Measurements from ENCODE around the gene GSX2.
A peak's percentile ranks its signal among the peaks of the same experiment; 100 is the strongest.

Gene GSX2

GRCh38 chr4:54055494-54055893 lies 44.5 kb upstream of the GSX2 start:
- Histone ChIP-seq H3K36me3 (ENCODE audit: low read length) (0 out of 2 replicates have a peak, but pooled peaks cover 2% of the 10 kb centered on the region), H3K9ac (ENCODE audit: low read length) (no peak overlapping the region), H3K27me3 (ENCODE audit: low read length) (no peaks in the 10 kb centered on the region), H3K27ac (ENCODE audit: low read depth, low read length) (no peak overlapping the region), H3K4me3 (ENCODE audit: insufficient read depth, low read length, poor library complexity, severe bottlenecking) (no peak overlapping the region), H3K79me2 (ENCODE audit: insufficient read depth, low read length) (peaks cover 76% of the 10 kb centered on the region), H3K4me2 (ENCODE audit: low read depth, low read length, poor library complexity, severe bottlenecking) (no peak overlapping the region), H3F3A (ENCODE audit: insufficient read depth) (peaks cover 5% of the 10 kb centered on the region; the same call in 1 of the 2 replicates), H3K9me3 (ENCODE audit: insufficient read depth, low read length) (no peaks in the 10 kb centered on the region), H2AFZ (ENCODE audit: low read depth, low read length, severe bottlenecking) (no peak overlapping the region), H4K20me1 (ENCODE audit: low read depth, low read length) (no peaks in the 10 kb centered on the region), H3K9me2 (replicated peaks; ENCODE audit: insufficient read depth, low read length) (no peaks in the 10 kb centered on the region)
- no peak for TF ChIP-seq CTCF (IDR thresholded peaks at IDR 0.05; ENCODE audit: insufficient read depth, low read length, poor library complexity, severe bottlenecking)
- no peak for TF ChIP-seq EZH2phosphoT487 (conservative IDR thresholded peaks at IDR 0.05; ENCODE audit: low read length)

GRCh38 chr4:54056360-54056759 lies 43.6 kb upstream of the GSX2 start:
- Histone ChIP-seq H3K27me3 (ENCODE audit: low read length) (no peaks in the 10 kb centered on the region), H3K27ac (ENCODE audit: low read depth, low read length) (no peak overlapping the region), H3K9me3 (ENCODE audit: insufficient read depth, low read length) (no peaks in the 10 kb centered on the region), H4K20me1 (ENCODE audit: low read depth, low read length) (no peaks in the 10 kb centered on the region), H3K4me2 (ENCODE audit: low read depth, low read length, poor library complexity, severe bottlenecking) (peak overlapping the region; percentile 15), H3K36me3 (ENCODE audit: low read length) (0 out of 2 replicates have a peak, but pooled peaks cover 2% of the 10 kb centered on the region), H3F3A (ENCODE audit: insufficient read depth) (peaks cover 5% of the 10 kb centered on the region; the same call in 1 of the 2 replicates), H2AFZ (ENCODE audit: low read depth, low read length, severe bottlenecking) (no peak overlapping the region), H3K79me2 (ENCODE audit: insufficient read depth, low read length) (peaks cover 84% of the 10 kb centered on the region), H3K9me2 (replicated peaks; ENCODE audit: insufficient read depth, low read length) (no peaks in the 10 kb centered on the region), H3K4me3 (ENCODE audit: insufficient read depth, low read length, poor library complexity, severe bottlenecking) (no peak overlapping the region), H3K9ac (ENCODE audit: low read length) (no peak overlapping the region)
- TF ChIP-seq CTCF (IDR thresholded peaks at IDR 0.05; ENCODE audit: insufficient read depth, low read length, poor library complexity, severe bottlenecking), result no peak
- TF ChIP-seq EZH2phosphoT487 (conservative IDR thresholded peaks at IDR 0.05; ENCODE audit: low read length), result no peak

- Histone ChIP-seq H3K36me3 (ENCODE audit: low read length) (no peaks in the 10 kb centered on the region), H3K9me3 (ENCODE audit: insufficient read depth, low read length) (no peaks in the 10 kb centered on the region), H3K27me3 (ENCODE audit: low read length) (no peaks in the 10 kb centered on the region), H3K27ac (ENCODE audit: low read depth, low read length) (no peak overlapping the region), H3K4me2 (ENCODE audit: low read depth, low read length, poor library complexity, severe bottlenecking) (peak overlapping the region; percentile 24), H3K9ac (ENCODE audit: low read length) (no peak overlapping the region), H3K79me2 (ENCODE audit: insufficient read depth, low read length) (peaks cover 86% of the 10 kb centered on the region), H4K20me1 (ENCODE audit: low read depth, low read length) (no peaks in the 10 kb centered on the region), H3F3A (ENCODE audit: insufficient read depth) (peaks cover 5% of the 10 kb centered on the region; the same call in 1 of the 2 replicates), H3K4me3 (ENCODE audit: insufficient read depth, low read length, poor library complexity, severe bottlenecking) (no peak overlapping the region), H2AFZ (ENCODE audit: low read depth, low read length, severe bottlenecking) (no peak overlapping the region), H3K9me2 (replicated peaks; ENCODE audit: insufficient read depth, low read length) (no peaks in the 10 kb centered on the region)
- TF ChIP-seq EZH2phosphoT487 (conservative IDR thresholded peaks at IDR 0.05; ENCODE audit: low read length) (no peak), CTCF (IDR thresholded peaks at IDR 0.05; ENCODE audit: insufficient read depth, low read length, poor library complexity, severe bottlenecking) (no peak)
These were observed 41.8 kb upstream of the GSX2 start for GRCh38 chr4:54058171-54058570.

Measured in SU-DHL-6 (cell line).